Ovary (tissue), 3 donors: ENCODE results near the gene TCERG1L.

Experiments used
- EP300 ChIP-seq: sonication (generic); formaldehyde crosslinking; IDR thresholded peaks from one replicate; pipeline ENCODE4 v1.6.1; 2017; ENCODE audit warnings: antibody characterized with exemption
- TF ChIP-seq, protein P1 (sequence below), 3 donors: fragments of 450-650 bp in 2 of 3; fragments of 200-600 bp in 1 of 3; IDR thresholded peaks; one replicate each; pipeline versions ENCODE4 v1.5.1 to v1.8.0; 2016 to 2022; ENCODE audit warnings: antibody characterized with exemption in 3 of 3, mild to moderate bottlenecking in 1 of 3
- donor health status: DM: no; HTN: no; CAD: no.

DNA sequence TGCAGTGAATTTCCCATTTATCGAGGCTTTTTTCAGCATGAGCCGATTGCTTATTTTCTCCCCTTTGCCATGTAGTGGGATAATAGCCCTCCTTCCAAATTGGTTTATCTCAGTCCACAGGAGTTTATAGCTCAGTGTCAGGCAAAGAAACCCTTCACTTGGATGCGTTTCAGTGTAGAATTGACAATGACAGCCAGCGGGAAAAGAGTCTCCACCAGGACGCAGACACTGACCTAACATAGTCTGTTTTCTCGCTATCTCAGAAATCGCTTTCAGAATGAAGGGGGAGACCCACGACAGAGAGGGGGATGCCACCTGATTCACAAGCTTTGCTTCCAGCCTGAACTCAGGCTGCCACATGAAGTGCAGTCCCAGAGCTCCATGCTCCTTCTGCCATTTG lies 43.5 kb upstream of the TCERG1L start:
- TF ChIP-seq, protein P1, sequence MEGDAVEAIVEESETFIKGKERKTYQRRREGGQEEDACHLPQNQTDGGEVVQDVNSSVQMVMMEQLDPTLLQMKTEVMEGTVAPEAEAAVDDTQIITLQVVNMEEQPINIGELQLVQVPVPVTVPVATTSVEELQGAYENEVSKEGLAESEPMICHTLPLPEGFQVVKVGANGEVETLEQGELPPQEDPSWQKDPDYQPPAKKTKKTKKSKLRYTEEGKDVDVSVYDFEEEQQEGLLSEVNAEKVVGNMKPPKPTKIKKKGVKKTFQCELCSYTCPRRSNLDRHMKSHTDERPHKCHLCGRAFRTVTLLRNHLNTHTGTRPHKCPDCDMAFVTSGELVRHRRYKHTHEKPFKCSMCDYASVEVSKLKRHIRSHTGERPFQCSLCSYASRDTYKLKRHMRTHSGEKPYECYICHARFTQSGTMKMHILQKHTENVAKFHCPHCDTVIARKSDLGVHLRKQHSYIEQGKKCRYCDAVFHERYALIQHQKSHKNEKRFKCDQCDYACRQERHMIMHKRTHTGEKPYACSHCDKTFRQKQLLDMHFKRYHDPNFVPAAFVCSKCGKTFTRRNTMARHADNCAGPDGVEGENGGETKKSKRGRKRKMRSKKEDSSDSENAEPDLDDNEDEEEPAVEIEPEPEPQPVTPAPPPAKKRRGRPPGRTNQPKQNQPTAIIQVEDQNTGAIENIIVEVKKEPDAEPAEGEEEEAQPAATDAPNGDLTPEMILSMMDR (IDR thresholded peaks at IDR 0.05), result no peak
- no peak for TF ChIP-seq EP300
